IMR-90 (cell line): ENCODE results near the gene ARHGEF33. TPM values are rescaled to one million over a fixed set of nuclear protein-coding genes. Genes with fewer than 3 reads are reported as not detected.

Experiments
- ATAC-seq: fragments of 200-7000 bp; cut with Tn5 transposase; 2 replicates; pipeline ENCODE4 v1.9.1; 2020; ENCODE audit warnings: low read depth, mild to moderate bottlenecking, moderate library complexity
- BruUV-seq: library from RNA; stranded (reverse); fragments of 400-500 nt; replicated peaks from 2 replicates; lab custom pipeline; 2021; lab: Mats Ljungman, UMichigan
- CTCF ChIA-PET: fragments of 300-600 bp; formaldehyde crosslinking; extraction: SDS; loops from one replicate; lab custom pipeline; 2021; ENCODE audit warnings: antibody characterized with exemption; lab: Yijun Ruan, JAX
- POLR2A ChIA-PET: fragments of 300-600 bp; sonication (Branson Sonifier 250); formaldehyde crosslinking; loops from one replicate; lab custom pipeline; 2022; ENCODE audit warnings: antibody characterized with exemption; ENCODE audit not compliant: unreplicated experiment; lab: Charles Lee
- DNase-seq: peaks from one replicate; pipeline ENCODE4 v3.0.0; 2013
- H2AFZ ChIP-seq: replicated peaks from 2 replicates; pipeline ENCODE3; 2013; ENCODE audit warnings: low read length, mild to moderate bottlenecking; ENCODE audit not compliant: poor library complexity
- H2AK5ac ChIP-seq: 2 replicates; pipeline ENCODE4 v1.6.1; 2013; ENCODE audit warnings: low read depth, low read length, inconsistent platforms
- H2AK9ac ChIP-seq: replicated peaks from 2 replicates; pipeline ENCODE3; 2013; ENCODE audit warnings: mild to moderate bottlenecking, low read depth, low read length, moderate library complexity; ENCODE audit not compliant: poor library complexity
- H2BK120ac ChIP-seq: 2 replicates; pipeline ENCODE4 v1.6.1; 2013; ENCODE audit warnings: low read depth, low read length, inconsistent platforms
- H2BK15ac ChIP-seq: 3 replicates; pipeline ENCODE4 v1.6.1; 2013; ENCODE audit warnings: low read depth, low read length, inconsistent platforms
- H2BK20ac ChIP-seq: 2 replicates; pipeline ENCODE4 v1.6.1; 2013; ENCODE audit warnings: low read depth, mild to moderate bottlenecking, inconsistent platforms, low read length, moderate library complexity
- H2BK5ac ChIP-seq: 2 replicates; pipeline ENCODE4 v1.6.1; 2013; ENCODE audit warnings: mild to moderate bottlenecking, low read depth, low read length, inconsistent platforms; ENCODE audit not compliant: poor library complexity, severe bottlenecking
- H3K14ac ChIP-seq: replicated peaks from 2 replicates; pipeline ENCODE4 v1.6.1; 2013; ENCODE audit warnings: low read depth, low read length, inconsistent platforms
- H3K18ac ChIP-seq: 2 replicates; pipeline ENCODE4 v1.6.1; 2013; ENCODE audit warnings: low read depth, low read length, control low read depth
- H3K23ac ChIP-seq: 2 replicates; pipeline ENCODE4 v1.6.1; 2013; ENCODE audit warnings: low read depth, low read length, inconsistent platforms
- H3K27ac ChIP-seq: 2 replicates; pipeline ENCODE4 v1.5.1; 2013; ENCODE audit warnings: mild to moderate bottlenecking, control low read depth, low read length; ENCODE audit not compliant: insufficient read depth
- H3K27me3 ChIP-seq: 2 replicates; pipeline ENCODE4 v1.6.1; 2013; ENCODE audit warnings: low read length; ENCODE audit not compliant: control insufficient read depth, insufficient read depth
- H3K36me3 ChIP-seq: 2 replicates; pipeline ENCODE4 v1.6.1; 2013; ENCODE audit warnings: low read length, mixed read lengths; ENCODE audit not compliant: control insufficient read depth, insufficient read depth
- H3K4ac ChIP-seq: 2 replicates; pipeline ENCODE4 v1.6.1; 2013; ENCODE audit warnings: low read depth, low read length, inconsistent platforms
- H3K4me1 ChIP-seq: 2 replicates; pipeline ENCODE4 v1.6.1; 2013; ENCODE audit warnings: low read length, mixed read lengths; ENCODE audit not compliant: control insufficient read depth, insufficient read depth
- H3K4me2 ChIP-seq: 2 replicates; pipeline ENCODE4 v1.6.1; 2013; ENCODE audit warnings: low read depth, mild to moderate bottlenecking, control low read depth, low read length, moderate library complexity
- H3K4me3 ChIP-seq: 2 replicates; pipeline ENCODE4 v1.5.1; 2013; ENCODE audit warnings: low read depth, mild to moderate bottlenecking, control low read depth, low read length, moderate library complexity; ENCODE audit not compliant: insufficient read depth
- H3K56ac ChIP-seq: 2 replicates; pipeline ENCODE4 v1.6.1; 2013; ENCODE audit warnings: low read length, inconsistent platforms; ENCODE audit not compliant: insufficient read depth; ENCODE audit errors: extremely low read depth
- H3K79me1 ChIP-seq, 2 experiments: 2 replicates each; pipeline ENCODE4 v1.6.1; 2013; ENCODE audit warnings: low read length in 2 of 2, inconsistent platforms in 1 of 2, low read depth in 1 of 2
- H3K9ac ChIP-seq: 2 replicates; pipeline ENCODE4 v1.6.1; 2013; ENCODE audit warnings: low read depth, low read length, control low read depth
- H3K9me1 ChIP-seq: 2 replicates; pipeline ENCODE4 v1.6.1; 2013; ENCODE audit warnings: low read length, inconsistent platforms; ENCODE audit not compliant: insufficient read depth
- H3K9me3 ChIP-seq: 2 replicates; pipeline ENCODE4 v1.6.1; 2013; ENCODE audit warnings: low read length; ENCODE audit not compliant: control insufficient read depth, insufficient read depth
- H4K20me1 ChIP-seq: 2 replicates; pipeline ENCODE4 v1.6.1; 2013; ENCODE audit warnings: low read length, inconsistent platforms; ENCODE audit not compliant: insufficient read depth
- H4K5ac ChIP-seq: 2 replicates; pipeline ENCODE4 v1.6.1; 2013; ENCODE audit warnings: mild to moderate bottlenecking, low read depth, low read length, control low read depth
- H4K8ac ChIP-seq, 2 experiments: 2 replicates each; pipeline ENCODE4 v1.6.1; 2013; ENCODE audit warnings: low read depth in 2 of 2, low read length in 2 of 2, control low read depth in 1 of 2, inconsistent platforms in 1 of 2
- H4K91ac ChIP-seq: 2 replicates; pipeline ENCODE4 v1.6.1; 2013; ENCODE audit warnings: low read depth, low read length, inconsistent platforms; ENCODE audit not compliant: insufficient read depth
- BHLHE40 ChIP-seq: fragments of 150-350 bp; IDR thresholded peaks from 2 replicates; pipeline ENCODE4 v1.6.1; 2016; ENCODE audit warnings: mild to moderate bottlenecking, low read depth, low read length
- CHD1 ChIP-seq: IDR thresholded peaks from 2 replicates; pipeline ENCODE4 v1.6.1; 2012; ENCODE audit warnings: low read depth, low read length, improper control_type of control experiment
- FOS ChIP-seq: fragments of 150-350 bp; IDR thresholded peaks from 2 replicates; pipeline ENCODE4 v1.6.1; 2016; ENCODE audit warnings: low read depth, low read length
- MAFK ChIP-seq: IDR thresholded peaks from 2 replicates; pipeline ENCODE4 v1.6.1; 2012; ENCODE audit warnings: low read depth, low read length, improper control_type of control experiment
- MAZ ChIP-seq: IDR thresholded peaks from 2 replicates; pipeline ENCODE4 v1.6.1; 2012; ENCODE audit warnings: low read depth, mild to moderate bottlenecking, low read length, improper control_type of control experiment, moderate library complexity, borderline replicate concordance
- MXI1 ChIP-seq: IDR thresholded peaks from 2 replicates; pipeline ENCODE4 v1.6.1; 2012; ENCODE audit warnings: low read depth, mild to moderate bottlenecking, low read length, moderate library complexity, borderline replicate concordance
- NFE2L2 ChIP-seq: fragments of 150-350 bp; IDR thresholded peaks from 2 replicates; pipeline ENCODE4 v1.6.1; 2016; ENCODE audit warnings: low read depth, mild to moderate bottlenecking, low read length
- POLR2A ChIP-seq: IDR thresholded peaks from 2 replicates; pipeline ENCODE4 v1.6.1; 2012; ENCODE audit warnings: mild to moderate bottlenecking, low read depth, low read length
- RAD21 ChIP-seq: IDR thresholded peaks from 2 replicates; pipeline ENCODE4 v1.6.1; 2012; ENCODE audit warnings: low read length, improper control_type of control experiment
- RCOR1 ChIP-seq: IDR thresholded peaks from 2 replicates; pipeline ENCODE4 v1.6.1; 2012; ENCODE audit warnings: mild to moderate bottlenecking, low read length, improper control_type of control experiment; ENCODE audit not compliant: insufficient replicate concordance
- RFX5 ChIP-seq: IDR thresholded peaks from 2 replicates; pipeline ENCODE4 v1.8.0; 2012; ENCODE audit warnings: low read depth, mild to moderate bottlenecking, low read length, moderate library complexity
- SMC3 ChIP-seq: fragments of 150-350 bp; IDR thresholded peaks from 2 replicates; pipeline ENCODE4 v1.6.1; 2016; ENCODE audit warnings: low read depth, mild to moderate bottlenecking, antibody characterized with exemption, low read length, moderate library complexity
- WGBS, 2 experiments: methylation state at CpG; one replicate each; pipeline versions ENCODE4 v1.1.5 to v1.1.7; 2013; ENCODE audit warnings: missing lambda C conversion rate in 2 of 2; ENCODE audit not compliant: insufficient read length in 1 of 2; ENCODE audit errors: extremely low coverage in 2 of 2; 5-methylcytosine and 5-hydroxymethylcytosine counted together
- dilution Hi-C: fragments of 300-500 bp; cut with HindIII; formaldehyde crosslinking; loops from one replicate; pipeline ENCODE4 v1.14.3; 2018; ENCODE audit warnings: low sequenced_read_pairs; ENCODE audit not compliant: unreplicated experiment
- in situ Hi-C: fragments of 300-500 bp; cut with MboI; formaldehyde crosslinking; loops from 3 replicates; pipeline ENCODE4 v1.14.3; 2019; ENCODE audit warnings: low sequenced_read_pairs, inconsistent platforms, mixed read lengths
- intact Hi-C: fragments of 100-400 bp; cut with micrococcal nuclease; formaldehyde crosslinking; loops from 2 replicates; pipeline ENCODE4 v1.10.0; 2022
- polyA plus RNA-seq, 3 experiments: library from polyadenylated mRNA; depleted of rRNA; stranded (reverse); fragments of >200 nt; gene quantifications; 2 replicates each; pipeline ENCODE4 v1.2.3, GENCODE V29; 2012; ENCODE audit warnings: low replicate concordance in 1 of 3
- total RNA-seq: library from RNA; depleted of rRNA; stranded (reverse); fragments of >200 nt; gene quantifications from 2 replicates; pipeline ENCODE4 v1.2.3, GENCODE V29; 2012
- TF ChIP-seq, protein P1 (sequence below): conservative IDR thresholded peaks from 2 replicates; pipeline ENCODE4 v1.5.1; 2012; ENCODE audit warnings: mild to moderate bottlenecking, low read depth, low read length, improper control_type of control experiment
- TF ChIP-seq, protein P2 (sequence below): fragments of 150-350 bp; IDR thresholded peaks from 2 replicates; pipeline ENCODE4 v1.6.1; 2017; ENCODE audit warnings: mild to moderate bottlenecking, antibody characterized with exemption, low read length, low read depth

The ARHGEF33 gene
- total and polyA plus RNA-seq, 2 of the 4 experiments (the other 2 are of a cell fraction): 0.18 to 0.21 TPM

DNA sequence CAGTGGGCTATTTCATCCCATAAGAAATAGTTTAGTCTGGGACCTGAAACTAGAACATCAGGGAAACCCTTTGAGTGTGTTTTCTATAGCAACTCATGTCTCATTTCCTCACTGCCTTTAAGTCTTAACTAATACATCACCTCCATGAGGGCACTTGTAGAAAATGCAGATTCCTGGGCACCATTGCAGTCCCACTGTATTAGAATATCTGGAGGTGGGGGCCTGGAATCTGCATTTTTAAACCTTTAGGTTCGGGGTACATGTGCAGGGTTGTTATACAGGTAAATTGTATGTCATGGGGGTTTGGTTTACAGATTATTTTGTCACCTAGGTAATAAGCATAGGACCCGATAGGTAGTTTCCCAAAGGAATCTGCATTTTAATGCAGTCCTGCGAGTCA is 87.4 kb downstream of the ARHGEF33 start:
- Histone ChIP-seq H3K4me1 (no peaks in the 10 kb centered on the region), H3K4ac (no peak overlapping the region), H2AK5ac (no peak overlapping the region), H3K9me3 (no peaks in the 10 kb centered on the region), H3K9me1 (no peaks in the 10 kb centered on the region; the same call in 1 of the 2 replicates), H2AK9ac (no peak overlapping the region), H2BK5ac (no peak overlapping the region), H4K8ac (no peak overlapping the region), H2BK120ac (no peak overlapping the region), H3K9ac (no peak overlapping the region), H3K36me3 (peaks cover 3% of the 10 kb centered on the region; the same call in 1 of the 2 replicates), H4K91ac (no peak overlapping the region), H2AFZ (no peak overlapping the region), H4K20me1 (no peaks in the 10 kb centered on the region), H3K23ac (no peak overlapping the region), H2BK15ac (no peak overlapping the region), H3K27me3 (no peaks in the 10 kb centered on the region), H3K4me2 (no peak overlapping the region), H4K5ac (no peak overlapping the region), H3K56ac (no peak overlapping the region), H3K18ac (no peak overlapping the region), H3K14ac (no peak overlapping the region), H3K4me3 (no peak overlapping the region), H3K79me1 (no peaks in the 10 kb centered on the region), H3K27ac (no peak overlapping the region), H2BK20ac (no peak overlapping the region)
- no TSS peak for BruUV-seq
- in situ Hi-C loops: no loop called here
- dilution Hi-C loops: no loop called here
- ChIA-PET CTCF (no interaction called here), POLR2A (no interaction called here)
- intact Hi-C loops: no loop called here
- no peak for ATAC-seq
- DNase-seq: no peak
- 100% methylated on average over 1 of the region's 3 CpGs; no CpG with 5 or more reads in 1 of the 2 experiments for WGBS, 2 experiments
- TF ChIP-seq, protein P1, sequence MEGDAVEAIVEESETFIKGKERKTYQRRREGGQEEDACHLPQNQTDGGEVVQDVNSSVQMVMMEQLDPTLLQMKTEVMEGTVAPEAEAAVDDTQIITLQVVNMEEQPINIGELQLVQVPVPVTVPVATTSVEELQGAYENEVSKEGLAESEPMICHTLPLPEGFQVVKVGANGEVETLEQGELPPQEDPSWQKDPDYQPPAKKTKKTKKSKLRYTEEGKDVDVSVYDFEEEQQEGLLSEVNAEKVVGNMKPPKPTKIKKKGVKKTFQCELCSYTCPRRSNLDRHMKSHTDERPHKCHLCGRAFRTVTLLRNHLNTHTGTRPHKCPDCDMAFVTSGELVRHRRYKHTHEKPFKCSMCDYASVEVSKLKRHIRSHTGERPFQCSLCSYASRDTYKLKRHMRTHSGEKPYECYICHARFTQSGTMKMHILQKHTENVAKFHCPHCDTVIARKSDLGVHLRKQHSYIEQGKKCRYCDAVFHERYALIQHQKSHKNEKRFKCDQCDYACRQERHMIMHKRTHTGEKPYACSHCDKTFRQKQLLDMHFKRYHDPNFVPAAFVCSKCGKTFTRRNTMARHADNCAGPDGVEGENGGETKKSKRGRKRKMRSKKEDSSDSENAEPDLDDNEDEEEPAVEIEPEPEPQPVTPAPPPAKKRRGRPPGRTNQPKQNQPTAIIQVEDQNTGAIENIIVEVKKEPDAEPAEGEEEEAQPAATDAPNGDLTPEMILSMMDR: no peak
- no peak for TF ChIP-seq MAZ
- no peak for TF ChIP-seq POLR2A
- TF ChIP-seq NFE2L2: no peak
- TF ChIP-seq, protein P2, sequence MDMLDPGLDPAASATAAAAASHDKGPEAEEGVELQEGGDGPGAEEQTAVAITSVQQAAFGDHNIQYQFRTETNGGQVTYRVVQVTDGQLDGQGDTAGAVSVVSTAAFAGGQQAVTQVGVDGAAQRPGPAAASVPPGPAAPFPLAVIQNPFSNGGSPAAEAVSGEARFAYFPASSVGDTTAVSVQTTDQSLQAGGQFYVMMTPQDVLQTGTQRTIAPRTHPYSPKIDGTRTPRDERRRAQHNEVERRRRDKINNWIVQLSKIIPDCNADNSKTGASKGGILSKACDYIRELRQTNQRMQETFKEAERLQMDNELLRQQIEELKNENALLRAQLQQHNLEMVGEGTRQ: no peak
- TF ChIP-seq FOS: no peak
- TF ChIP-seq CHD1: no peak
- TF ChIP-seq SMC3: no peak
- TF ChIP-seq RFX5: no peak
- no peak for TF ChIP-seq MXI1
- no peak for TF ChIP-seq RAD21
- TF ChIP-seq MAFK: no peak
- no peak for TF ChIP-seq RCOR1
- no peak for TF ChIP-seq BHLHE40
